Activated T-helper 17 cell treated with anti-CD3 and anti-CD28 coated beads, Interleukin-2, amount 50 U/mL, for 72 hours (primary cell): ENCODE data around the gene TEX101. TPM values are rescaled to one million over a fixed set of nuclear protein-coding genes. Genes with fewer than 3 reads are reported as not detected.
"Not testable (repeated sequence)": the region's sequence is repeated elsewhere in the genome, so short reads cannot be mapped to it uniquely, and the experiment has no call there.

Experiments
- ATAC-seq: fragments of 150-1000 bp; cut with Tn5 transposase; replicated peaks from 2 replicates; pipeline ENCODE4 v1.10.0; 2021; ENCODE audit warnings: mild to moderate bottlenecking, moderate library complexity
- H3K27ac Mint-ChIP-seq: one replicate; pipeline ENCODE4 v1.8.0; 2022; ENCODE audit warnings: mixed read lengths
- H3K27me3 Mint-ChIP-seq: one replicate; pipeline ENCODE4 v1.8.0; 2022; ENCODE audit warnings: mixed read lengths
- H3K36me3 Mint-ChIP-seq: one replicate; pipeline ENCODE4 v1.8.0; 2022; ENCODE audit warnings: low read depth, mild to moderate bottlenecking, mixed read lengths
- H3K4me1 Mint-ChIP-seq: one replicate; pipeline ENCODE4 v1.8.0; 2022; ENCODE audit warnings: mixed read lengths
- H3K4me3 Mint-ChIP-seq: one replicate; pipeline ENCODE4 v1.8.0; 2022; ENCODE audit warnings: mild to moderate bottlenecking, mixed read lengths
- H3K9me3 Mint-ChIP-seq: one replicate; pipeline ENCODE4 v1.8.0; 2022; ENCODE audit warnings: mixed read lengths
- total RNA-seq, 2 donors: library from RNA; stranded (reverse); gene quantifications; one replicate each; pipeline ENCODE4 v1.2.3, GENCODE V29; 2022

Gene TEX101, protein sequence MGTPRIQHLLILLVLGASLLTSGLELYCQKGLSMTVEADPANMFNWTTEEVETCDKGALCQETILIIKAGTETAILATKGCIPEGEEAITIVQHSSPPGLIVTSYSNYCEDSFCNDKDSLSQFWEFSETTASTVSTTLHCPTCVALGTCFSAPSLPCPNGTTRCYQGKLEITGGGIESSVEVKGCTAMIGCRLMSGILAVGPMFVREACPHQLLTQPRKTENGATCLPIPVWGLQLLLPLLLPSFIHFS
- total RNA-seq: not detected

DNA sequence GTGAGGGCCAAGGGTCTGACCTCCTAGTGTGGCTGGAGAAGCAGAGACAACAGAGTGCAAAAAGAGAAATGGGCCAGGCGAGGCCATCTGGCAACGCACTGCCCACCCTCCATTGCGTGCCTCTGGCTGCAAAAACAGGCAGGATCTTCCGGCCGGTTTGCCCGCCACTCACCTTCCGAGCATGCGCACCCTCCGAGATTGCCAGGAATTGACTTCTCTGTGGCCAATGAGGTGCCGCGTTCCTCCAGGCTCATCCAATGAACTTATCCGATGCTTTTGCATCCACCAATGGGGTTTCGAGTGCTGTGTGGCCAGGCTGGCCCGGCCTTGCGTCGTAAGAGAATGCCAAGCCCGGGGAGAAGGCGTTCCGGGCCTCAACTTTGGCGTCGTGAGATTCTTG, at the start of gene TEX101:
Gene TEX101, plus strand, starts transcription at position 337 of the 400 bp plus-strand sequence. CDS start 1,030 bp downstream, outside the sequence.
- Mint-ChIP-seq H3K27ac (no peak within 1 kb of the TSS), H3K36me3 (no peaks in the 10 kb centered on the region), H3K4me1 (no peaks in the 10 kb centered on the region), H3K4me3 (no peak within 1 kb of the TSS), H3K27me3 (no peaks in the 10 kb centered on the region), H3K9me3 (no peaks in the 10 kb centered on the region)
- no peak for ATAC-seq

DNA sequence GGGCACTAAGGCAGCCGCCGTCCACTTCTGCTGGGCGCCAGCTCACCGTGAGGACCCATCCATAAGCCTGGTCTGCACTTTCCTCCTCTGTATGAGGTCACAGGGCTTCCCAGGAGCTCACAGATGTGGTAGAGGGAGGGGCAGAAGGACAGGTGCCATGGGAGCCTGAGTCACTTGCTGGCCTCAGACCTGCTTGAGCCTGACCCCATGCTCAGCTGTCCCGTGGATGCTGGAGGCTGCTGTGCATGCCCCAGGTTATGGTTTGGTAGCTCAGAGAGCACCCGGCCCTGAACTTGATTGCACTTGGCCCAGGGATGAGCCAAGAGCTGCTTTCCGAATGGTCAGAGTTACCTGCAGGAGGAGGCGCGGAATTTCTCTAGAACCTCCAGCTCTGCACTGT, 49.0 kb upstream of the TEX101 start:
- not testable (repeated sequence) for H3K36me3 Mint-ChIP-seq, H3K9me3 Mint-ChIP-seq, H3K4me1 Mint-ChIP-seq, H3K4me3 Mint-ChIP-seq, H3K27ac Mint-ChIP-seq, ATAC-seq
- H3K27me3 Mint-ChIP-seq: peaks cover 15% of the 10 kb centered on the region

DNA sequence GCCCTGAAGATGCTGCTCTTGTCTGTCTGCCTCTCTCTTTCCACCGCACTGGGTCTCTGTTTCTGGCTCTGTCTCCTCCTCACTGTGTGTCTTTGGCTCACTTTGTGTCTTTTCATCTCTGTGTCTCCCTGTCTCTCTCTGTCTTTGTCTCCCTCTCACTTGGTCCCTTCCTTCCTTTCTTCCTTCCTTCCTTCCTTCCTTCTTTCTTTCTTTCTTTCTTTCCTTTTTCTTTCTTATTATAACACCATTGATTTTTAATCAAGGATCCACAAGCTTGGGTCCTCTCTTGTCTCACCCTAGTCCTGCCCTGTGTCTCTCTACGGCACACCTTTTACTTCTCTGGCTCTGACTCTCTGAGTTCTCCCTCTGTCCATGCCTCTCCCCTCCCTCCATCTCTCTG, 46.9 kb upstream of the TEX101 start:
- H3K27ac Mint-ChIP-seq: no peak overlapping the region
- peaks cover 17% of the 10 kb centered on the region for H3K27me3 Mint-ChIP-seq
- H3K4me1 Mint-ChIP-seq: no peaks in the 10 kb centered on the region
- ATAC-seq: no peak
- H3K9me3 Mint-ChIP-seq: no peaks in the 10 kb centered on the region
- no peaks in the 10 kb centered on the region for H3K36me3 Mint-ChIP-seq
- H3K4me3 Mint-ChIP-seq: no peak overlapping the region

DNA sequence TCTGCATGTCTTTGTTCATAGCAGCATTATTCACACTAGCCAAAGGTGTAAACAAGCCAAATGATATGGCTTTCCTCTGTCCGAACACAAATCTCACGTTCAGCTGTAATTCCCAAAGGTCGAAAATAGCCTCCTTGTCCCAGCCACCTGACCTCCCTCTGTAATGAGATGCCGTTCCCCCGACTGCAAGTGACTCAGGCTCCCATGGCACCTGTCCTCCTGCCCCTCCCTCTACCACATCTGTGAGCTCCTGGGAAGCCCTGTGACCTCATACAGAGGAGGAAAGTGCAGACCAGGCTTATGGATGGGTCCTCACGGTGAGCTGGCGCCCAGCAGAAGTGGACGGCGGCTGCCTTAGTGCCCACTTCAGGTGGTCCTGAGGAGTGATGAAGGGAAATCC, 45.8 kb upstream of the TEX101 start:
- H3K27me3 Mint-ChIP-seq: peaks cover 15% of the 10 kb centered on the region
- not testable (repeated sequence) for H3K4me3 Mint-ChIP-seq, H3K36me3 Mint-ChIP-seq

DNA sequence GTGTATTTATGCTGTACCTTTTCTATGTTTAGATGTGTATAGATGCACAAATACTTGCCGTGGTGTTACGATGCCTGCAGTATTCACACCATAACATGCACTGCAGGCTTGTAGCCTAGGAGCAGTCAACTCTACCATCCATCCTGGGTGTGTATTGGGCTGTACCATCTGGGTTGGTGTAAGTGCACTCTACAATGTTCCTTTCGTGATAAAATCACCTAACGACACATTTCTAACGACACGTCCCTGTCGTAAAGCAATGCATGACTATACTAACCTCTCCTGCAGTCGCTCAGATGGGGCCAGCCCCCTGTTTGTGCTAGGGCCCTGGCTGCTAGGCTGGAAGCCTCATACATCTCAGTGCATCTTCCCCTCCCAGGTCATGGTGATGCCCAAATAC, 42.8 kb upstream of the TEX101 start:
- no peaks in the 10 kb centered on the region for H3K36me3 Mint-ChIP-seq
- ATAC-seq: no peak
- H3K4me3 Mint-ChIP-seq: no peak overlapping the region
- peaks cover 15% of the 10 kb centered on the region for H3K27me3 Mint-ChIP-seq
- H3K4me1 Mint-ChIP-seq: no peaks in the 10 kb centered on the region
- no peak overlapping the region for H3K27ac Mint-ChIP-seq
- H3K9me3 Mint-ChIP-seq: no peaks in the 10 kb centered on the region

More for the DNA sequence above, 45.8 kb upstream of the TEX101 start:
- not testable (repeated sequence) for H3K27ac Mint-ChIP-seq, H3K4me1 Mint-ChIP-seq, ATAC-seq, H3K9me3 Mint-ChIP-seq

DNA sequence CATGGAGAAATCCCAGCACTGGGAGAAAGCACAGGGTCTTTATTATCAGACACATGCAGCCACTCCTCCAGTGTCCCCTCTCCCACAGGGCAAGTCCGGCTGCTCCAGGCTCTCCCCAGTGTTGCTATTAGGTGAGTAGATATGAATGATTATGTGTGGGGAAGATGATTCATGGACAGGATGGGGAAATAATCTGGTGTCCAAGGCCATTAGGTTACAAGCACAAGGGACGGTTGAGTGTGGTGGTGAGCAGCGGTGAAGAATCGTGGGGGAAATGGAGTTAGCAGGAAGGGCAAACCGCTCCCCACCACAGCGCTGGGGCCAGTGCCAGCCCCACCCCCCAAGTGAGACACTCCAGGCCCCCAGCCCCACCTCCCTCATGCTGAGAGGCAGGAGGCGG, 42.2 kb upstream of the TEX101 start:
- Mint-ChIP-seq H3K36me3 (no peaks in the 10 kb centered on the region), H3K9me3 (no peaks in the 10 kb centered on the region), H3K27me3 (peaks cover 15% of the 10 kb centered on the region), H3K27ac (no peak overlapping the region), H3K4me3 (no peak overlapping the region), H3K4me1 (no peaks in the 10 kb centered on the region)
- no peak for ATAC-seq

DNA sequence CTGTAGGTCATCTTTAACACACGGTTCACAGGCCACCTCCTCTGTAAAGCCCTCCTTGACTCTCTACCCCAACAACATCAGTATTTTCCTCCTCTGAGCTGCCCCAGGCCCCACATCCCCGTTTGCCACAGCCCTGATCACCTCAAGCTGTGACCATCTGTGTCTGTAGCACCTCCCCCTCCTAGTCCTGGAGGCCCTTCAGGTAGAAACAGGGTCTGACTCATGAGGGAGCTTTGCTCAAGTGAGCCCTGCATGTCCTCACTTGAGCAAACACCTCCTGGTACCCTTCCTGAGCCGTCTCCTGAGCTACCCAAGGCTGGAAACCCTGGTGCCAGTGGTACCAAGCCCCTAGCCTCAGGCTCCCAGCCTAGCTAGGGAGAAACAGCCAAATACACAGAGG, 37.1 kb upstream of the TEX101 start:
- not testable (repeated sequence) for H3K4me3 Mint-ChIP-seq, H3K27ac Mint-ChIP-seq, H3K9me3 Mint-ChIP-seq, ATAC-seq, H3K36me3 Mint-ChIP-seq, H3K27me3 Mint-ChIP-seq, H3K4me1 Mint-ChIP-seq

DNA sequence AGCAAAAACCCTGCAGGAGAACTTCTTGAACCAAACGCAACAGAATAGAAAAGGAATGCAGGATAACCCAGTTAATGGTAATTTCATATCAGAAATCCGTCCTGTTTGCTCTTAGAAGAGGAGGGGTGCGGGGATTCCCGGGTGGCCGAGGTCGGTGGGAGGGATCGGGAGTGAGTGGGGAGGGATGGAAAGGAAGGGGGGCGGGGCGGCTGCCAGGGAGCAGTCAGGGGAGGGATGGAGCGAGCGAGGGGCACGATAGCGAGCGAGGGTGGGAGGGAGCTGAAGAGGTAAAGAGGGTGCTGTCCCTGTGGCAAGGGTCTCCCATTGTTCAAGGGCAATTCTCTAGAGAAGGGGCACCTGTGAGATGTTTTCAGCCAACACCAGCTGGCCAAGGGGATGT, 34.7 kb upstream of the TEX101 start:
- peaks cover 10% of the 10 kb centered on the region for H3K27me3 Mint-ChIP-seq
- H3K4me3 Mint-ChIP-seq: no peak overlapping the region

DNA sequence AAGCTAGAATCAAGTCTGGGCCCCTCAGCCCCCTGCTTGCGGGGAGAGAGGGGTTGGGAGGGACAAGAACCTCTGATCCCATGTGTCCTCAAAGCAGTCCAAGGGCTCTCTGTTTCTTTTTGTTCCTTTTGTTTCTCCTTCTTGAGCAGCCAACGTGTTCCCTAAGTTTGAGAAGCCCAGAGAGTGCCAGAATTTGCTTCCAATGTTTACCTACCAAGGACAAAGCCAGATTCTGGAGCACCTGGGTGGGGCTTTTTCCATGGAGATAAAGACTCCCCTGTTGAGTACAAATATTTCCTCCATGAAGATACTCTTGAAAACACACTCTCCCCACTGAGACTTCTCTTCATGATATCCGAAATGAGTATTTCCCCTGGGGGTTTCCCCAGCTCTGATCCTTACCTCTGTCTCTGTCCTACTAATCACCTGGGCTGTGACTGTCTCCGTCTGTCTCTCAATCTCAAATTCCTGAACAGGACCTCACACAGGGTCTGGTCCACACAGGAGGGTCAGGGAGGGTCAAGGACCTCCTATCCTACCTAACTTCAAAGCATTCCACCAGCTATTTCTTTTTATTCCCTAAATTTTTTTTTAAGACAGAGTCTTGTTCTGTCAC, 33.8 kb upstream of the TEX101 start:
- peak; percentile 66 for ATAC-seq
- Mint-ChIP-seq H3K27me3 (peaks cover 10% of the 10 kb centered on the region), H3K9me3 (peaks cover 2% of the 10 kb centered on the region), H3K36me3 (no peaks in the 10 kb centered on the region), H3K4me3 (no peak overlapping the region), H3K27ac (no peak overlapping the region), H3K4me1 (peaks cover 6% of the 10 kb centered on the region)

More for the DNA sequence above, 34.7 kb upstream of the TEX101 start:
- H3K4me1 Mint-ChIP-seq: peaks cover 6% of the 10 kb centered on the region
- H3K9me3 Mint-ChIP-seq: no peaks in the 10 kb centered on the region
- ATAC-seq: no peak
- no peaks in the 10 kb centered on the region for H3K36me3 Mint-ChIP-seq
- H3K27ac Mint-ChIP-seq: no peak overlapping the region

DNA sequence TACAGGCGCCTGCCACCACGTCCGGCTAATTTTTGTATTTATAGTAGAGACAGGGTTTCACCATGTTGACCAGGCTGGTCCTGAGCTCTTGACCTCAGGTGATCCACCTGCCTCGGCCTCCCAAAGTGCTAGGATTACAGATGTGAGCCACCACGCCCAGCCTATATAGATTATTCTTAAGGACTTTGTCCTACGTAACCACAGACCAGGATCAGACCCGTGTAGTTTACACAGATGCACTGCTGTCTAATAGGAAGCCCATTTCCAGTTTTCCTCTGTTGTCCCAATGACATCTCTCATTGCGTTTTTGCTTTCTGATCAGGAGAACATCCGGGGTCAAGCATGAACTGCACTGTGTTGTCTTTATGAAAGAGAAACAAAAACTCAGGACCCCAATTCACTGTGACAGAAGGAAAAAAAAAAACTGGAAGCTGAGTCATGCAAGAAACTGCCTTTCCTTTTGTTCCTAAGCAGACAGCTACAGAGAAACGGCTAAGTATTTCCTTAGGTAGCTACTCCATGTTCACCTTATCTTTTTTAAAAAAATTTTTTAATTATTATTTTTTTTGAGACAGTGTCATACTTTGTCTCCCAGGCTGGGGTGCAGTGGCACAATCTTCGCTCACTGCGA, 32.0 kb upstream of the TEX101 start:
- not testable (repeated sequence) for ATAC-seq, H3K4me3 Mint-ChIP-seq, H3K27ac Mint-ChIP-seq, H3K36me3 Mint-ChIP-seq, H3K9me3 Mint-ChIP-seq, H3K4me1 Mint-ChIP-seq
- H3K27me3 Mint-ChIP-seq: peaks cover 13% of the 10 kb centered on the region

DNA sequence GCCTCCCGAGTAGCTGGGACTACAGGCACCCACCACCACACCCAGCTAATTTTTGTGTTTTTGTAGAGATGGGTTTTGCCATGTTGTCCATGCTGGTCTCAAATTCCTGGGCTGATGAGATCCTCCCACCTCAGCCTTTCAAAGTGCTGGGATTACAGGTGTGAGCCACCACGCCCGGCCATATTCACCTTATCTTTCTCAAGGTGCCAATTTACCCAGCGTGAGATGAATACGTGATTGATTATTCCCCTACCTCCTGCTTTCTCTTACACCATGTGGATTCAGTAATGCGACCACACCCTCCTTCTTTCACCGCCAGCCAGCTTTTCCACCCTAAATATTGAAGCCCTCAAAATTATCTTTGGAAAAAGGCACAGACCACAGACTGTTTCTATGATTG, 31.4 kb upstream of the TEX101 start:
- not testable (repeated sequence) for H3K4me3 Mint-ChIP-seq, H3K9me3 Mint-ChIP-seq, H3K4me1 Mint-ChIP-seq, H3K36me3 Mint-ChIP-seq, H3K27ac Mint-ChIP-seq, ATAC-seq
- H3K27me3 Mint-ChIP-seq: peaks cover 14% of the 10 kb centered on the region

DNA sequence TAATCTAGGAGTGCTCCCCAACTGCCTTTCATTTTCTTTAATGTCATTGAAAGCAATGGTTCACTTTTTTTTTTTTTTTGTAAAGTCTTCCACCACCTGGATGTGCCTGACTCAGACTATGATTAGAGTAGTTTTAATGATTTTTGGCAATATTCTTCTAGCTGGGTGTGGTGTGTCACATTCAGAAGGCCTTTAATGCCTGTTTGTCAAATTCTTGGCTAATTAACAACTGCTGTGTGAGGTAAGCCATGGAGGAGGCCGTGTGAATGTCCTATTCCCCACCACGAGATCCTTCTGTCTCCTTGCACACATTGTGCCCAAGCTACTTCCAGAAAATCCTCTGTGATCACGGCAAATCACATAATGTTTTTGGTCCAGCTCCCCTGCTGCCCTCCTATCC, 30.9 kb upstream of the TEX101 start:
- not testable (repeated sequence) for H3K4me3 Mint-ChIP-seq, H3K9me3 Mint-ChIP-seq, H3K36me3 Mint-ChIP-seq, H3K4me1 Mint-ChIP-seq, ATAC-seq, H3K27ac Mint-ChIP-seq
- peaks cover 14% of the 10 kb centered on the region for H3K27me3 Mint-ChIP-seq

DNA sequence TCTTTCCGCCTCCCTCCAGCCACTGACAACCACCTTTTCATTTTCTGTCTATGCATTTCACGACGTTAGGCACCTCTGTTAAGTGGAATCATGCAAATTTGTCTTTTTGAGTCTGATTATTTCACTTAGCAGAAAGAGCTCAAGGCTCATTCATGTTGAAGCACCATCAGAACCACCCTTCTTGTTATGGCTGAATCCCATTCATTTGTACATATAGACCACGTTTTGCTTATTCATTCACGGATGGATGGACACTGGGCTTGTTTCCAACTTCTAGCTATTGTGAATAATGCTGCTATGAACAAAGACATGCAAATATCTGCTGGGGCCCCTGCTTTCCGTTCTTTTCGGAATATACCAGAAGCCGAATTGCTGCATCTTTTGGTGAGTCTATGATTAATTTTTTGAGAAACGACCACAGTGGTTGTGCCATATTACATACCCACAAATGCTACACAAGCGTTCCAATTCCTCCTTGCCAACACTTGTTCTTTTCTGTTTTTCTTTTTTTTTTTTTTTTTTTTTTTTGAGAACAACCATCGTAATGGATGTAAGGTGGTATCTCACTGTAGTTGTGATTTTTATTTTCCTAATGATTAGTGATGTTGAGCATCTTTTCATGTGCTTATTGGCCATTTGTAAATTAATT, 23.7 kb upstream of the TEX101 start:
- not testable (repeated sequence) for H3K36me3 Mint-ChIP-seq, H3K4me3 Mint-ChIP-seq, H3K27ac Mint-ChIP-seq, H3K9me3 Mint-ChIP-seq, ATAC-seq, H3K4me1 Mint-ChIP-seq
- H3K27me3 Mint-ChIP-seq: peaks cover 30% of the 10 kb centered on the region

DNA sequence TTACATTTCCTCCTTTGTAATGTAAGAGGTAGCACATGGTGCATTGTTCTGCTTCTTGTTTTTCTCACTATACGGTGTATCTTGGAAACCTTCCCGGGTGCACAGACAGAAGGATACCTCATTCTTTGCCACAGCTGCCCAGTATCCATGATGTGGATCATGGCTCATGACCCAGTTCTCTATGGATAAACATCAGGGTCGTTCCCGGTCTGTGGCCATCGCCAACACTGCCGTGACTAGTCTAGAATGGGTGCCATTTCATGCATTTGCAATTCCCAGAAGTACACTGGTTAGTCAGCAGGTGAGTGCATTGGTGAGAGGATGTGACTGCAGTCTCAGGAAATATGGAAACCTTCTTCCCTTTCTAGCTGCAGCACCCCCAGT, 23.1 kb upstream of the TEX101 start:
- H3K27ac Mint-ChIP-seq, H3K36me3 Mint-ChIP-seq, ATAC-seq, H3K4me3 Mint-ChIP-seq, H3K4me1 Mint-ChIP-seq, H3K9me3 Mint-ChIP-seq: not testable (repeated sequence)
- H3K27me3 Mint-ChIP-seq: peaks cover 34% of the 10 kb centered on the region

DNA sequence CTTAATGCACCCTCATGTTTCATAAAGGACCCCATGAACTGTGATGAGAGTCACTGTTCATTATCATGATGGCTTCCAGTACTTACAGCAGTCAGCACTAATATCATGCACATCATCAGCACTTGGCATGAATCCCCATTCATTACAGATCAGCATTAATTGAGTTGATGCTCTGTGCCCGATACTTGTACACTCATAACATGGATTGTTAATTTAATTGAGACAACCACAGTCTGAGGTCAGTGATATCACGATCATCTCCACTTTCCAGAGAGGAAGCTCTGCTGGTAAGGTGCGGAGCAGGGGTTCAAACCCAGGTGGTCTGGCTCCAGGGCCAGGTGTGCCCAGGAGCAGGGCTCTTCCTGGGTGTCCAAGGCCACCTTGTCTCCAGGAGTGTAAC, 21.2 kb upstream of the TEX101 start:
- H3K27ac Mint-ChIP-seq, ATAC-seq: not testable (repeated sequence)

More for the DNA sequence above, 21.2 kb upstream of the TEX101 start:
- not testable (repeated sequence) for H3K36me3 Mint-ChIP-seq, H3K9me3 Mint-ChIP-seq, H3K4me3 Mint-ChIP-seq, H3K4me1 Mint-ChIP-seq
- peaks cover 34% of the 10 kb centered on the region for H3K27me3 Mint-ChIP-seq
